Naive thymus-derived CD4-positive, alpha-beta T cell (primary cell): ENCODE results near the gene TEAD4. TPM values are rescaled to one million over a fixed set of nuclear protein-coding genes. Genes with fewer than 3 reads are reported as not detected.
A peak's percentile ranks its signal among the peaks of the same experiment; 100 is the strongest.

Source experiments
- ATAC-seq: fragments of 150-1000 bp; cut with Tn5 transposase; 2 replicates; pipeline ENCODE4 v1.10.0; 2021; ENCODE audit warnings: mild to moderate bottlenecking, moderate library complexity
- CTCF ChIA-PET: fragments of 350-600 bp; sonication (Branson Sonifier 250); formaldehyde crosslinking; loops from one replicate; lab custom pipeline; 2021; ENCODE audit warnings: antibody characterized with exemption; lab: Charles Lee
- POLR2A ChIA-PET: fragments of 350-600 bp; sonication (Branson Sonifier 250); formaldehyde crosslinking; loops from one replicate; lab custom pipeline; 2021; ENCODE audit warnings: antibody characterized with exemption, inconsistent platforms; lab: Charles Lee
- DNase-seq, 9 donors: peaks; one replicate each; pipeline versions ENCODE4 v3.0.0 to v3.0.0-alpha.2; 2020 to 2022; ENCODE audit warnings: mixed read lengths in 1 of 9
- H3K27ac ChIP-seq: one replicate; pipeline ENCODE4 v1.7.0; 2013; ENCODE audit warnings: mild to moderate bottlenecking, low read depth, low read length, moderate library complexity
- H3K27me3 ChIP-seq, 2 donors: one replicate each; pipeline ENCODE4 v1.7.0; 2013; ENCODE audit warnings: low read length in 2 of 2, mild to moderate bottlenecking in 2 of 2, moderate library complexity in 2 of 2; ENCODE audit not compliant: control insufficient read depth in 2 of 2, insufficient read depth in 2 of 2
- H3K36me3 ChIP-seq, 3 experiments: 1 replicate in 2 of 3; 2 replicates in 1 of 3; pipeline ENCODE4 v1.7.0; 2013; ENCODE audit warnings: low read length in 3 of 3, mild to moderate bottlenecking in 3 of 3, moderate library complexity in 1 of 3; ENCODE audit not compliant: insufficient read depth in 3 of 3, control insufficient read depth in 2 of 3
- H3K4me1 ChIP-seq, 2 donors: one replicate each; pipeline ENCODE4 v1.7.0; 2013; ENCODE audit warnings: low read length in 2 of 2, mild to moderate bottlenecking in 2 of 2, moderate library complexity in 1 of 2; ENCODE audit not compliant: control insufficient read depth in 2 of 2, insufficient read depth in 2 of 2
- H3K4me3 ChIP-seq: 2 replicates; pipeline ENCODE4 v1.7.0; 2013; ENCODE audit warnings: mild to moderate bottlenecking, low read length
- H3K9me3 ChIP-seq, 3 experiments: 1 replicate in 2 of 3; 2 replicates in 1 of 3; pipeline ENCODE4 v1.7.0; 2013; ENCODE audit warnings: low read length in 3 of 3; ENCODE audit not compliant: control insufficient read depth in 2 of 3
- H3K27ac Mint-ChIP-seq, 9 donors: one replicate each; pipeline ENCODE4 v1.8.0; 2020 to 2022; ENCODE audit warnings: mixed read lengths in 9 of 9, mild to moderate bottlenecking in 8 of 9, moderate library complexity in 5 of 9, inconsistent platforms in 2 of 9
- H3K27me3 Mint-ChIP-seq, 5 donors: one replicate each; pipeline ENCODE4 v1.8.0; 2021 to 2022; ENCODE audit warnings: mixed read lengths in 5 of 5, mild to moderate bottlenecking in 1 of 5
- H3K36me3 Mint-ChIP-seq, 5 donors: one replicate each; pipeline ENCODE4 v1.8.0; 2020 to 2022; ENCODE audit warnings: mixed read lengths in 5 of 5, mild to moderate bottlenecking in 3 of 5, inconsistent platforms in 1 of 5
- H3K4me1 Mint-ChIP-seq, 7 donors: one replicate each; pipeline ENCODE4 v1.8.0; 2020 to 2022; ENCODE audit warnings: mixed read lengths in 7 of 7, mild to moderate bottlenecking in 3 of 7, inconsistent platforms in 1 of 7
- H3K4me3 Mint-ChIP-seq, 10 donors: one replicate each; pipeline ENCODE4 v1.8.0; 2020 to 2022; ENCODE audit warnings: mild to moderate bottlenecking in 10 of 10, mixed read lengths in 10 of 10, moderate library complexity in 6 of 10, inconsistent platforms in 2 of 10
- H3K9me3 Mint-ChIP-seq, 11 donors: one replicate each; pipeline ENCODE4 v1.8.0; 2020 to 2022; ENCODE audit warnings: mixed read lengths in 11 of 11, mild to moderate bottlenecking in 4 of 11, inconsistent platforms in 1 of 11, moderate library complexity in 1 of 11
- intact Hi-C, 2 donors: fragments of 100-400 bp; cut with micrococcal nuclease; formaldehyde crosslinking; loops; one replicate each; pipeline ENCODE4 v1.15.1; 2023
- polyA plus RNA-seq, 2 donors: library from polyadenylated mRNA; unstranded; fragments of 300-500 nt; fragmentation: Illumina TruSeq; gene quantifications; one replicate each; pipeline ENCODE4 v1.2.3, GENCODE V29; 2021
- total RNA-seq, 6 experiments: library from RNA in 5 of 6; stranded (reverse) in 5 of 6; gene quantifications; 1 replicate in 5 of 6; 2 replicates in 1 of 6; pipeline ENCODE4 v1.2.3 and lab custom pipeline; 2021 to 2026

The TEAD4 gene
- total and polyA plus RNA-seq, 7 experiments from 2014 or later: 1.8 TPM; not detected in 6

DNA sequence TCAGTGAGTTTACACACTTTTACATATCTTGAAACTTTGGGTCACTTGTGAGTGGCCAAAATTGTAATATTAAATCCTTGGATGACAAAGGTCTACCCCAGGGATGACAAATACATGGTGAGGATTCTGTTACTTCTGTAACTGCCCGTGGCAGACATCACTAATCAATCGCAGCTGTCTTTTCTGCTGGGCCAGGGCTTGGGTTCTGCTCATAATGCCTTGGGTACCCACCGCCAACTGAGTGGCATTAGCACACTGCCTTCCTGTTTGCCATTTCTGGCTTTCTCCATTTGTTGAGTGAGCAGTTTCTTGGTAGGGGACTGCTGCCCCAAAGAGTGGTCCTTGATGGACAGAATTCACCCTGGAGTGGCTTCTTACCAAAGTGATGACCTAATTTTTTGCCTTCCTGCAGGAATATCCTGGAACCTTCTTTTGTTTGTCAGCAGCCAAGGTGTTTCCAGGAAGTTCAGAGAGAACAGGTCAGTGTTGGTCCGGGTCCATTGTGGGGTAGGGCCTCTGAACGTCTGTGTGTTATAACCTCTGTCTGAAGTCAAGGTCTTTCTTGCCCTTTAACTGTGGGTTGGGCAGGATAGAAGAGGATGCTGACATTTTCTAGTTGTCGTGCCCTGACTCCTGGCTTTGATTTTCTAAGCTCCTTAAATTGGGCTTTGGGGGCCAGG lies 124.2 kb downstream of the TEAD4 start:
- intact Hi-C loops: no loop called here
- Mint-ChIP-seq H3K36me3 (no peaks in the 10 kb centered on the region), H3K4me1 (peaks cover 0 to 10% (median 1%) of the 10 kb centered on the region in 7 donors), H3K4me3 (no peak overlapping the region), H3K27me3 (peaks cover 0 to 12% (median 0%) of the 10 kb centered on the region in 5 donors), H3K27ac (no peak overlapping the region), H3K9me3 (peaks cover 0 to 3% (median 0%) of the 10 kb centered on the region in 11 donors)
- ChIA-PET CTCF (no interaction called here), POLR2A (interaction anchor here (0.6 kb wide), 1 partner anchor 700 kb away, joined by 3 read pairs; no protein-coding TSS in a partner anchor)
- Histone ChIP-seq H3K27me3 (no peaks in the 10 kb centered on the region), H3K36me3 (no peaks in the 10 kb centered on the region), H3K4me1 (no peaks in the 10 kb centered on the region), H3K4me3 (no peak overlapping the region), H3K27ac (no peak overlapping the region), H3K9me3 (no peaks in the 10 kb centered on the region)
- no peak for ATAC-seq
- no peak for DNase-seq

- Histone ChIP-seq H3K4me1 (no peaks in the 10 kb centered on the region), H3K4me3 (no peak overlapping the region), H3K27ac (no peak overlapping the region), H3K27me3 (no peaks in the 10 kb centered on the region), H3K9me3 (no peaks in the 10 kb centered on the region), H3K36me3 (no peaks in the 10 kb centered on the region)
- ATAC-seq (no peak), DNase-seq (no peak)
- intact Hi-C loops: no loop called here
- Mint-ChIP-seq H3K27me3 (peaks cover 0 to 9% (median 0%) of the 10 kb centered on the region in 5 donors), H3K4me1 (peaks cover 0 to 9% (median 4%) of the 10 kb centered on the region in 7 donors), H3K36me3 (no peaks in the 10 kb centered on the region), H3K4me3 (no peak overlapping the region), H3K9me3 (peaks cover 0 to 3% (median 0%) of the 10 kb centered on the region in 11 donors), H3K27ac (no peak overlapping the region)
- CTCF ChIA-PET: no interaction called here
- POLR2A ChIA-PET: interaction anchor here (0.6 kb wide), 1 partner anchor 700 kb away, joined by 3 read pairs; no protein-coding TSS in a partner anchor
Measured at GRCh38 chr12:3083921-3084347, 124.7 kb downstream of the TEAD4 start.

DNA sequence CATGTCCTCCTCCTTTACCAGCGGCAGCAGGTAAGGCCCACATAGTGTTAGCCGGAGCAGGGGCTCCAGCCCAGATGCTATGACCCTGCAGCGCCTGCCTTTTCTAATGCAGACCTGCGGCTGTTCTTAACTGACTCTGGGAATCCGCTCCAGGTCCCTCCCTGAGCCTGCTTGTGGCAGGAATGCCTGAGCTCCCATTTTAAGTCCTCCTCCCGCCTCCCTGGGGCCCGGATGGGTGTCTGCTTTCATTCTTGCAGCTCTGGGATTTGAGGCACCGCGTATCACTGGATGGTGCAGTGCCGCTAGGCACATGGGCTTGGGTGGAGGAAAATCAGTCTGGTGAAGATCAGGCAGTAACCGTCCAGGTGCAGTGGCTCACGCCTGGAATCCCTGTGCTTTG lies 125.5 kb downstream of the TEAD4 start:
- no peak for ATAC-seq
- H3K9me3 Mint-ChIP-seq: peaks cover 0 to 3% (median 0%) of the 10 kb centered on the region in 11 donors

GRCh38 chr12:3085341-3086139 lies 126.3 kb downstream of the TEAD4 start:
- intact Hi-C loops: no loop called here
- ChIA-PET POLR2A (no interaction called here), CTCF (interaction anchor here (0.6 kb wide), 1 partner anchor 715 kb away, joined by 5 read pairs; no protein-coding TSS in a partner anchor)
- Histone ChIP-seq H3K4me3 (no peak overlapping the region), H3K27ac (no peak overlapping the region), H3K27me3 (no peaks in the 10 kb centered on the region), H3K4me1 (no peaks in the 10 kb centered on the region), H3K9me3 (no peaks in the 10 kb centered on the region), H3K36me3 (no peaks in the 10 kb centered on the region)
- Mint-ChIP-seq H3K9me3 (peaks cover 0 to 3% (median 0%) of the 10 kb centered on the region in 11 donors), H3K36me3 (no peaks in the 10 kb centered on the region), H3K4me3 (no peak overlapping the region), H3K27me3 (peaks cover 0 to 5% (median 0%) of the 10 kb centered on the region in 5 donors), H3K4me1 (peaks cover 0 to 9% (median 4%) of the 10 kb centered on the region in 7 donors), H3K27ac (peak overlapping the region in 1 of 9 donors; percentile 8)
- DNase-seq (peak in 1 of 9 donors; percentile 7), ATAC-seq (no peak)

More for the DNA sequence above, 125.5 kb downstream of the TEAD4 start:
- Histone ChIP-seq H3K9me3 (no peaks in the 10 kb centered on the region), H3K4me3 (no peak overlapping the region), H3K27me3 (no peaks in the 10 kb centered on the region), H3K4me1 (no peaks in the 10 kb centered on the region), H3K36me3 (no peaks in the 10 kb centered on the region), H3K27ac (no peak overlapping the region)
- no peak for DNase-seq
- ChIA-PET POLR2A (no interaction called here), CTCF (interaction anchor here (0.6 kb wide), 1 partner anchor 716 kb away, joined by 5 read pairs; no protein-coding TSS in a partner anchor)
- no peak overlapping the region for H3K4me3 Mint-ChIP-seq
- peaks cover 0 to 9% (median 4%) of the 10 kb centered on the region in 7 donors for H3K4me1 Mint-ChIP-seq
- intact Hi-C loops: no loop called here
- H3K36me3 Mint-ChIP-seq: no peaks in the 10 kb centered on the region
- peaks cover 0 to 7% (median 0%) of the 10 kb centered on the region in 5 donors for H3K27me3 Mint-ChIP-seq
- no peak overlapping the region for H3K27ac Mint-ChIP-seq

DNA sequence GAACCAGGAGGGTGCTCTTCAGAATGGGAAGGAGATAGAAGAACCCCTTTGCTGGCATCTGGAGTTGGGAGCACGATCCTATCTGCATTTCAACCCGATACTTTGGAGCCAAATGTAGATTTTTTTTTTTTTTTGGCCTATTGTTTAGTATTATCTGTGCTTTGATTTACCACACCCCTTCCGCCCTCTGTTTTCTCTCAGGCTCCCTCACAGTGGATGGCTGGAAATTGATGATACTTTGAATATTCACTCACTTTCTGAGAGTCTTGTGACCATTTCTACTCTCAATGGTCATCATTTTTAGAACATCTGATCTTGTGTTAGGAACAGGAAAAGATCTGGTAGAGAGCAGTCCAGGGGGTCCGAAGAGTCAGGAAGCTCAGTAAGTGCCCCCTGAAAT lies 127.0 kb downstream of the TEAD4 start:
- Mint-ChIP-seq H3K27me3 (peaks cover 0 to 4% (median 0%) of the 10 kb centered on the region in 5 donors), H3K27ac (no peak overlapping the region), H3K4me3 (no peak overlapping the region), H3K9me3 (peaks cover 0 to 3% (median 0%) of the 10 kb centered on the region in 11 donors), H3K36me3 (no peaks in the 10 kb centered on the region), H3K4me1 (peaks cover 0 to 9% (median 4%) of the 10 kb centered on the region in 7 donors)
- no peak overlapping the region for H3K27ac ChIP-seq
- ATAC-seq (no peak), DNase-seq (no peak)
- H3K36me3 ChIP-seq: no peaks in the 10 kb centered on the region
- no peaks in the 10 kb centered on the region for H3K27me3 ChIP-seq
- H3K4me1 ChIP-seq: no peaks in the 10 kb centered on the region
- H3K9me3 ChIP-seq: no peaks in the 10 kb centered on the region
- H3K4me3 ChIP-seq: no peak overlapping the region
- CTCF ChIA-PET: no interaction called here
- POLR2A ChIA-PET: no interaction called here
- intact Hi-C loops: no loop called here

DNA sequence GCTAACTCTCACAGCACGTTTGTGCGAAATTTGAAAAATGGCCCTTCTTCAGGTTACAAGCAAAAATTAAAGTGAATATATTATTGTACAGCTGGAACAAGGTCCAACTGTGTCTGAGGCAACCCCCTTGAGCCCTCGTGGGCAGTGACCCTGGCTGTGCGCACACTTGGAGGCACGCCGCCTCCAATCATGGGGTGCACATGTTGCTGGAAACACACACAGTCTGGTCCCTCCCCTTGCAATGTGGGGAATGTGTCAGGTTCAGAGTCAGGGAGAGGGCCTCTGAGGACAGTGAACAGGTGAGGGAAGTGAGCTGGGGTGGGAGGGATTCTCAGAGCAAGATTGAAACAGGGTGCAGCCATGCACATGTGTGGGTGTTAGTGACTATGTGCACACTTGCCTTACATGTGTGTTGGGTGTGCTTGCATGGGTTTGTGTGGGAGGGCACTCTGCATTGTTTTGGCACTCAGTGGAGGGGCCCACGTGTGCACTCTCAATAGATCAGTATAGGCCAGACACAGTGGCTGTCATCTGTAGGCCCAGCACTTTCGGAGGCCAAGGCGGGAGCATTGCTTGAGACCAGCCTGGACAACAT lies 127.6 kb downstream of the TEAD4 start:
- Mint-ChIP-seq H3K9me3 (peaks cover 0 to 3% (median 0%) of the 10 kb centered on the region in 11 donors), H3K36me3 (no peaks in the 10 kb centered on the region), H3K4me1 (peaks cover 0 to 9% (median 4%) of the 10 kb centered on the region in 7 donors), H3K4me3 (no peak overlapping the region), H3K27me3 (peaks cover 0 to 3% (median 0%) of the 10 kb centered on the region in 5 donors), H3K27ac (no peak overlapping the region)
- ATAC-seq (no peak), DNase-seq (no peak)
- Histone ChIP-seq H3K9me3 (no peaks in the 10 kb centered on the region), H3K4me3 (no peak overlapping the region), H3K36me3 (no peaks in the 10 kb centered on the region), H3K27me3 (no peaks in the 10 kb centered on the region), H3K27ac (no peak overlapping the region), H3K4me1 (no peaks in the 10 kb centered on the region)
- intact Hi-C loops: no loop called here
- ChIA-PET CTCF (no interaction called here), POLR2A (no interaction called here)
